Neuronal stem cell (in vitro differentiated cells): ENCODE measurements around the gene ST7.

Experiments used
- DNase-seq: peaks from one replicate; pipeline ENCODE4 v3.0.0-alpha.2; 2013; ENCODE audit warnings: low spot score
- H2AFZ ChIP-seq: one replicate; pipeline ENCODE4 v1.6.1; 2013; ENCODE audit warnings: mild to moderate bottlenecking, low read length, inconsistent platforms
- H2AK5ac ChIP-seq: 2 replicates; pipeline ENCODE4 v1.6.1; 2013; ENCODE audit warnings: low read depth, mild to moderate bottlenecking, inconsistent platforms, low read length, moderate library complexity, mixed read lengths
- H2BK120ac ChIP-seq: 2 replicates; pipeline ENCODE4 v1.6.1; 2013; ENCODE audit warnings: low read depth, mild to moderate bottlenecking, inconsistent platforms, low read length, moderate library complexity, mixed read lengths
- H2BK12ac ChIP-seq: one replicate; pipeline ENCODE4 v1.6.1; 2013; ENCODE audit warnings: low read length, inconsistent platforms
- H2BK15ac ChIP-seq: 2 replicates; pipeline ENCODE4 v1.6.1; 2013; ENCODE audit warnings: mild to moderate bottlenecking, low read length, inconsistent platforms, mixed read lengths
- H2BK5ac ChIP-seq: one replicate; pipeline ENCODE4 v1.6.1; 2013; ENCODE audit warnings: inconsistent platforms, mild to moderate bottlenecking, low read length, moderate library complexity
- H3K14ac ChIP-seq: one replicate; pipeline ENCODE4 v1.6.1; 2013; ENCODE audit warnings: low read length, inconsistent platforms
- H3K18ac ChIP-seq: 2 replicates; pipeline ENCODE4 v1.6.1; 2013; ENCODE audit warnings: low read length, inconsistent platforms
- H3K23ac ChIP-seq: 2 replicates; pipeline ENCODE4 v1.6.1; 2013; ENCODE audit warnings: low read depth, mild to moderate bottlenecking, mixed read lengths, low read length, inconsistent platforms; ENCODE audit not compliant: poor library complexity
- H3K27ac ChIP-seq: replicated peaks from 3 replicates; pipeline ENCODE4 v1.5.1; 2013; ENCODE audit warnings: low read length, inconsistent platforms
- H3K27me3 ChIP-seq, 3 experiments: 2 replicates each; pipeline ENCODE4 v1.6.1; 2013; ENCODE audit warnings: low read length in 3 of 3, mild to moderate bottlenecking in 2 of 3, inconsistent platforms in 1 of 3, low read depth in 1 of 3, mixed read lengths in 1 of 3, moderate library complexity in 1 of 3; ENCODE audit not compliant: control insufficient read depth in 3 of 3, insufficient read depth in 3 of 3
- H3K36me3 ChIP-seq, 2 donors: replicated peaks in 1 of 2; 2 replicates each; pipeline ENCODE4 v1.6.1; 2013; ENCODE audit warnings: low read length in 2 of 2; ENCODE audit not compliant: control insufficient read depth in 2 of 2, insufficient read depth in 2 of 2
- H3K4ac ChIP-seq: 2 replicates; pipeline ENCODE4 v1.6.1; 2013; ENCODE audit warnings: inconsistent platforms, mild to moderate bottlenecking, low read length, moderate library complexity
- H3K4me1 ChIP-seq, 2 donors: 1 replicate in 1 of 2; 2 replicates in 1 of 2; pipeline ENCODE4 v1.6.1; 2013; ENCODE audit warnings: low read length in 2 of 2, low read depth in 1 of 2; ENCODE audit not compliant: control insufficient read depth in 2 of 2, insufficient read depth in 1 of 2
- H3K4me2 ChIP-seq: one replicate; pipeline ENCODE4 v1.6.1; 2013; ENCODE audit warnings: mild to moderate bottlenecking, low read length, inconsistent platforms; ENCODE audit not compliant: insufficient read depth, poor library complexity, severe bottlenecking
- H3K4me3 ChIP-seq, 2 donors: 2 replicates each; pipeline ENCODE4 v1.5.1; 2013; ENCODE audit warnings: low read length in 2 of 2, mild to moderate bottlenecking in 2 of 2, inconsistent platforms in 1 of 2, moderate library complexity in 1 of 2
- H3K79me1 ChIP-seq: one replicate; pipeline ENCODE4 v1.6.1; 2013; ENCODE audit warnings: low read depth, mild to moderate bottlenecking, inconsistent platforms, low read length, moderate library complexity
- H3K9ac ChIP-seq: one replicate; pipeline ENCODE4 v1.6.1; 2013; ENCODE audit warnings: mild to moderate bottlenecking, low read depth, low read length, inconsistent platforms; ENCODE audit not compliant: poor library complexity
- H3K9me3 ChIP-seq, 2 donors: replicated peaks in 1 of 2; 2 replicates each; pipeline versions ENCODE3 to v1.6.1; 2013; ENCODE audit warnings: low read length in 2 of 2, mild to moderate bottlenecking in 2 of 2, inconsistent platforms in 1 of 2, low read depth in 1 of 2, mixed read lengths in 1 of 2, moderate library complexity in 1 of 2; ENCODE audit not compliant: control insufficient read depth in 2 of 2, insufficient read depth in 1 of 2
- H4K8ac ChIP-seq: one replicate; pipeline ENCODE4 v1.6.1; 2013; ENCODE audit warnings: low read depth, mild to moderate bottlenecking, inconsistent platforms, low read length, moderate library complexity
- H4K91ac ChIP-seq: one replicate; pipeline ENCODE4 v1.6.1; 2013; ENCODE audit warnings: low read length, low read depth, mild to moderate bottlenecking, inconsistent platforms; ENCODE audit not compliant: poor library complexity
- WGBS, 2 donors: extraction: QIAGEN DNeasy Blood & Tissue Kit; methylation state at CpG; one replicate each; pipeline ENCODE4 v1.1.7; 2013; ENCODE audit warnings: missing lambda C conversion rate in 2 of 2, mixed read lengths in 1 of 2; ENCODE audit not compliant: insufficient read length in 2 of 2, insufficient replicate concordance in 1 of 2; ENCODE audit errors: extremely low coverage in 2 of 2; 5-methylcytosine and 5-hydroxymethylcytosine counted together

Gene ST7

DNA sequence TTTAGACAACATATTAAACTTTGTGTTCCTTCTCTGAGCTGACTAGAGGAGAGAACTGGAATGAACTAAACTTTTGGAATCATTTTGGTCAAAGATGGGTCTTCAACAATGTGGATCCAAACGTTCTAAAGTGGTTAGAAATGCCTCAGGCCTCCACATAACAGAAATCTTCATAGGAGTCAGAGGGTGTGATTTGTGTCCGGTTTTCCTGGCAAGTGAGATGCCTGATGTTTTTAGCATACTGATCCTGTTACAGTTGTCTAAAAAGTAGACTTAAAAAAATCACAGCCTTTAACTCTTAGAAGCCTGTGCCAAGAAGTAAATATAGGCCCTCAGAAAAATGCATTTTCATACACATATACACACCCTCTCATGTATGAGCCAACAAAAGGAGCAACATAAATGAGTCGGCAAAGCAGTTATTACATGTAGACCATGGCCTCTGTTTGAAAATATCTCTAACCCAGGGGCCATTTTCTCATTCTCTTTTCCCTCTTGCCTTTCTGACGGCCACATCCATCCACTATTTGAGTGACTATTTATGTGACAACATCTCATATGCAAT is 64.5 kb downstream of the ST7 start:
- H3K27ac ChIP-seq: no peak overlapping the region
- H3K79me1 ChIP-seq: no peaks in the 10 kb centered on the region
- H2BK120ac ChIP-seq: no peak overlapping the region
- DNase-seq: no peak
- H3K36me3 ChIP-seq: no peaks in the 10 kb centered on the region
- no peak overlapping the region for H2BK15ac ChIP-seq
- WGBS, 2 donors: no CpG with 5 or more reads among the region's 4 CpGs
- no peak overlapping the region for H2BK5ac ChIP-seq
- H4K8ac ChIP-seq: no peak overlapping the region
- no peaks in the 10 kb centered on the region for H3K9me3 ChIP-seq
- no peak overlapping the region for H3K4me3 ChIP-seq
- no peak overlapping the region for H2BK12ac ChIP-seq
- H3K4ac ChIP-seq: no peak overlapping the region
- H2AK5ac ChIP-seq: no peak overlapping the region
- no peak overlapping the region for H3K18ac ChIP-seq
- H3K4me1 ChIP-seq: peaks cover 0 to 18% of the 10 kb centered on the region in 2 donors
- no peaks in the 10 kb centered on the region for H3K27me3 ChIP-seq
- no peak overlapping the region for H3K4me2 ChIP-seq
- no peak overlapping the region for H3K23ac ChIP-seq
- no peak overlapping the region for H2AFZ ChIP-seq
- no peak overlapping the region for H3K9ac ChIP-seq
- no peak overlapping the region for H3K14ac ChIP-seq
- no peak overlapping the region for H4K91ac ChIP-seq

- no CpG with 5 or more reads among the region's 1 CpG for whole genome bisulfite sequencing, 2 donors
- no peak overlapping the region for H2BK5ac ChIP-seq
- H3K23ac ChIP-seq: no peak overlapping the region
- H3K27ac ChIP-seq: no peak overlapping the region
- no peak overlapping the region for H3K4ac ChIP-seq
- no peak for DNase-seq
- H3K4me3 ChIP-seq: no peak overlapping the region
- no peak overlapping the region for H2AK5ac ChIP-seq
- no peak overlapping the region for H2BK15ac ChIP-seq
- H4K91ac ChIP-seq: no peak overlapping the region
- no peak overlapping the region for H2BK120ac ChIP-seq
- peaks cover 0 to 19% of the 10 kb centered on the region in 2 donors for H3K4me1 ChIP-seq
- no peak overlapping the region for H3K9ac ChIP-seq
- H3K9me3 ChIP-seq: no peaks in the 10 kb centered on the region
- H2BK12ac ChIP-seq: no peak overlapping the region
- no peak overlapping the region for H4K8ac ChIP-seq
- no peak overlapping the region for H3K18ac ChIP-seq
- no peak overlapping the region for H3K4me2 ChIP-seq
- no peak overlapping the region for H2AFZ ChIP-seq
- H3K14ac ChIP-seq: no peak overlapping the region
- H3K27me3 ChIP-seq: no peaks in the 10 kb centered on the region
- H3K36me3 ChIP-seq: no peaks in the 10 kb centered on the region
- H3K79me1 ChIP-seq: no peaks in the 10 kb centered on the region
These were observed 65.4 kb downstream of the ST7 start for GRCh38 chr7:117018713-117019112.

DNA sequence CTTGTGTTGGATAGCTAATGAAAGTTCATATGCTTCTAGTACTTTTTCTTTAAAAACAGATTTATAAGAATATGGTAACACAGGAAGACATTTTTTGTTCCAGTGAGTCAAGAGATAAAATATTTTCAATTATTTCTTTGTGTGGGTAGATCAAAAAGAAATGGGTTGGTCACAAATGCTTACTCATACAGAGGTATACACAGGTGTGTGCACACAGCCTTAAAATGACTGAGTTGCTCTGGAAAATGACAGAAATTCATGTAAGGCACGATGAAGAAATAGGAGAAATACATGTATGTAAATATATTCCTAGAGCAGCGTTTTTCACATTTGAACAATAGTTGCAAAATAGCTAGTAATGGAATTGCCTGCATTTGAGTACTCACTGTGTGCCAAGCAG is 66.0 kb downstream of the ST7 start:
- Histone ChIP-seq H3K79me1 (no peaks in the 10 kb centered on the region), H3K9me3 (no peaks in the 10 kb centered on the region), H3K4ac (no peak overlapping the region), H3K27me3 (no peaks in the 10 kb centered on the region), H2BK12ac (no peak overlapping the region), H4K8ac (no peak overlapping the region), H3K18ac (no peak overlapping the region), H3K27ac (no peak overlapping the region), H3K14ac (no peak overlapping the region), H3K4me3 (peak overlapping the region in 1 of 2 donors; percentile 46), H3K4me2 (no peak overlapping the region), H2AK5ac (no peak overlapping the region), H2BK120ac (no peak overlapping the region), H3K23ac (no peak overlapping the region), H4K91ac (no peak overlapping the region), H3K36me3 (no peaks in the 10 kb centered on the region), H3K9ac (no peak overlapping the region), H2AFZ (peak overlapping the region; percentile 79), H2BK15ac (no peak overlapping the region), H3K4me1 (peaks cover 0 to 19% of the 10 kb centered on the region in 2 donors), H2BK5ac (no peak overlapping the region)
- DNase-seq: no peak
- WGBS, 2 donors: no CpG with 5 or more reads among the region's 2 CpGs

- no peaks in the 10 kb centered on the region for H3K79me1 ChIP-seq
- H3K27me3 ChIP-seq: no peaks in the 10 kb centered on the region
- peaks cover 0 to 17% of the 10 kb centered on the region in 2 donors for H3K4me1 ChIP-seq
- H2BK5ac ChIP-seq: no peak overlapping the region
- peak overlapping the region; percentile 74 for H3K18ac ChIP-seq
- no peaks in the 10 kb centered on the region for H3K9me3 ChIP-seq
- no peak overlapping the region for H2BK120ac ChIP-seq
- H4K8ac ChIP-seq: no peak overlapping the region
- no peak overlapping the region for H3K23ac ChIP-seq
- H2AK5ac ChIP-seq: no peak overlapping the region
- no peak overlapping the region for H2BK12ac ChIP-seq
- H3K36me3 ChIP-seq: no peaks in the 10 kb centered on the region
- H4K91ac ChIP-seq: no peak overlapping the region
- peak overlapping the region; percentile 46 to 66 for H3K4me3 ChIP-seq
- H3K4me2 ChIP-seq: peak overlapping the region; percentile 55
- no CpG with 5 or more reads among the region's 18 CpGs for WGBS, 2 donors
- H3K27ac ChIP-seq: peak overlapping the region; percentile 81
- no peak overlapping the region for H3K4ac ChIP-seq
- H3K9ac ChIP-seq: no peak overlapping the region
- no peak overlapping the region for H3K14ac ChIP-seq
- H2AFZ ChIP-seq: peak overlapping the region; percentile 79
- peak; percentile 85 for DNase-seq
- H2BK15ac ChIP-seq: no peak overlapping the region
These were observed 66.7 kb downstream of the ST7 start for GRCh38 chr7:117019786-117020590.
